GM12878 (cell line): ENCODE results near the gene BBX.

ENCODE experiments used
- ASH2L ChIP-seq: fragments of 300-600, 200-600 bp; sonication (generic); IDR thresholded peaks from 2 replicates; pipeline ENCODE4 v1.6.1; 2017; ENCODE audit warnings: low read depth, mild to moderate bottlenecking, borderline replicate concordance
- CBX5 ChIP-seq: sonication (generic); IDR thresholded peaks from 2 replicates; pipeline ENCODE4 v1.6.1; 2016; ENCODE audit warnings: low read depth, moderate library complexity, mild to moderate bottlenecking, inconsistent platforms
- EZH2 ChIP-seq: IDR thresholded peaks from 2 replicates; pipeline ENCODE4 v1.6.1; 2012; ENCODE audit warnings: low read depth, mild to moderate bottlenecking, control low read depth, inconsistent platforms, low read length, borderline replicate concordance; ENCODE audit not compliant: control insufficient read depth
- FOS ChIP-seq: IDR thresholded peaks from 3 replicates; pipeline ENCODE4 v1.6.1; 2011; ENCODE audit warnings: borderline replicate concordance; ENCODE audit not compliant: insufficient read length; ENCODE audit errors: extremely low read depth
- FOXK2 ChIP-seq: fragments of 450-650 bp; IDR thresholded peaks from 2 replicates; pipeline ENCODE4 v1.6.1; 2017; ENCODE audit warnings: mild to moderate bottlenecking, moderate library complexity
- FOXM1 ChIP-seq: IDR thresholded peaks from 2 replicates; pipeline ENCODE4 v1.6.1; 2012; ENCODE audit warnings: low read depth, mild to moderate bottlenecking, inconsistent platforms, low read length, moderate library complexity
- SRF ChIP-seq, 2 experiments: IDR thresholded peaks; 2 replicates each; pipeline ENCODE4 v1.6.1; 2011; ENCODE audit warnings: low read depth in 2 of 2, low read length in 2 of 2, mild to moderate bottlenecking in 1 of 2, moderate library complexity in 1 of 2
- SUZ12 ChIP-seq: fragments of 200-600 bp; sonication (generic); IDR thresholded peaks from one replicate; pipeline ENCODE4 v1.6.1; 2018; ENCODE audit warnings: antibody characterized with exemption, mild to moderate bottlenecking; ENCODE audit not compliant: unreplicated experiment
- TF ChIP-seq, protein P1 (sequence below), 3 experiments: IDR thresholded peaks in 2 of 3; conservative IDR thresholded peaks in 1 of 3; 2 replicates each; pipeline ENCODE4 v1.5.1; 2011; ENCODE audit warnings: low read depth in 3 of 3, low read length in 3 of 3, mild to moderate bottlenecking in 3 of 3, control low read depth in 2 of 3, moderate library complexity in 2 of 3, inconsistent platforms in 1 of 3, mixed read lengths in 1 of 3; ENCODE audit not compliant: control insufficient read depth in 2 of 3, insufficient read depth in 1 of 3; ENCODE audit errors: extremely low read depth in 1 of 3
- TF ChIP-seq, protein P2 (sequence below): IDR thresholded peaks from 2 replicates; pipeline ENCODE4 v1.6.1; 2011; ENCODE audit warnings: mild to moderate bottlenecking, low read depth, low read length, moderate library complexity; ENCODE audit not compliant: insufficient replicate concordance
- TF ChIP-seq, protein P3 (sequence below): fragments of 450-650 bp; IDR thresholded peaks from 2 replicates; pipeline ENCODE4 v1.6.1; 2018; ENCODE audit warnings: mild to moderate bottlenecking, low read depth, moderate library complexity; ENCODE audit not compliant: partially characterized antibody

DNA sequence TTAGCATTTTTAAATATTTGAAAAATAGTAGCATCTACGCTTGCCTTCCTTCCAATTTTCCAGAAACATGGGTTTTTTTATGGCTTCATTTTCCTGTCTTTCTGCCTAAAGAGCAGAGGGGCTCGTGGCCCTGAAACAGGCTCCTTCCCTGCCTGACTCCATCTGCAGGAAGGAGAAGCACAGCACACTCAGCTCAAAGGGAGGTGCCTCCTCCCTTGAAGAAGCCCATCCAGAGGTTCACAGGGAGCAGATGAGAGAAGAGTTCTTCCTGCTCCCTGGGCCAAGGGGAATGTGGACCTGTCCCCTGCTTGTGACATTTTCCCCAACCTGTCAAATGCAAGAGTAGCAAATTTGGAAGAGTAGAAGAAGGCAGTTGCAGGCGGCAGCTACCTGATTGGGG is 55.8 kb downstream of the BBX start:
- no peak for TF ChIP-seq FOS
- TF ChIP-seq SUZ12, result no peak
- TF ChIP-seq FOXM1, result no peak
- no peak for TF ChIP-seq FOXK2
- TF ChIP-seq ASH2L, result no peak
- TF ChIP-seq EZH2, result no peak
- TF ChIP-seq CBX5, result no peak
- no peak for TF ChIP-seq SRF (IDR thresholded peaks at IDR 0.05; ENCODE audit: low read depth in 2 of 2, low read length in 2 of 2)
- TF ChIP-seq, protein P1, sequence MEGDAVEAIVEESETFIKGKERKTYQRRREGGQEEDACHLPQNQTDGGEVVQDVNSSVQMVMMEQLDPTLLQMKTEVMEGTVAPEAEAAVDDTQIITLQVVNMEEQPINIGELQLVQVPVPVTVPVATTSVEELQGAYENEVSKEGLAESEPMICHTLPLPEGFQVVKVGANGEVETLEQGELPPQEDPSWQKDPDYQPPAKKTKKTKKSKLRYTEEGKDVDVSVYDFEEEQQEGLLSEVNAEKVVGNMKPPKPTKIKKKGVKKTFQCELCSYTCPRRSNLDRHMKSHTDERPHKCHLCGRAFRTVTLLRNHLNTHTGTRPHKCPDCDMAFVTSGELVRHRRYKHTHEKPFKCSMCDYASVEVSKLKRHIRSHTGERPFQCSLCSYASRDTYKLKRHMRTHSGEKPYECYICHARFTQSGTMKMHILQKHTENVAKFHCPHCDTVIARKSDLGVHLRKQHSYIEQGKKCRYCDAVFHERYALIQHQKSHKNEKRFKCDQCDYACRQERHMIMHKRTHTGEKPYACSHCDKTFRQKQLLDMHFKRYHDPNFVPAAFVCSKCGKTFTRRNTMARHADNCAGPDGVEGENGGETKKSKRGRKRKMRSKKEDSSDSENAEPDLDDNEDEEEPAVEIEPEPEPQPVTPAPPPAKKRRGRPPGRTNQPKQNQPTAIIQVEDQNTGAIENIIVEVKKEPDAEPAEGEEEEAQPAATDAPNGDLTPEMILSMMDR (IDR thresholded peaks at IDR 0.05 in 2 of 3, conservative IDR thresholded peaks at IDR 0.05 in 1 of 3; ENCODE audit: control insufficient read depth in 2 of 3, extremely low read depth in 1 of 3, insufficient read depth in 1 of 3, low read depth in 3 of 3, low read length in 3 of 3), result peak in 1 of 3 experiments; percentile 6; a peak in 1 of 6 replicates
- TF ChIP-seq, protein P2, sequence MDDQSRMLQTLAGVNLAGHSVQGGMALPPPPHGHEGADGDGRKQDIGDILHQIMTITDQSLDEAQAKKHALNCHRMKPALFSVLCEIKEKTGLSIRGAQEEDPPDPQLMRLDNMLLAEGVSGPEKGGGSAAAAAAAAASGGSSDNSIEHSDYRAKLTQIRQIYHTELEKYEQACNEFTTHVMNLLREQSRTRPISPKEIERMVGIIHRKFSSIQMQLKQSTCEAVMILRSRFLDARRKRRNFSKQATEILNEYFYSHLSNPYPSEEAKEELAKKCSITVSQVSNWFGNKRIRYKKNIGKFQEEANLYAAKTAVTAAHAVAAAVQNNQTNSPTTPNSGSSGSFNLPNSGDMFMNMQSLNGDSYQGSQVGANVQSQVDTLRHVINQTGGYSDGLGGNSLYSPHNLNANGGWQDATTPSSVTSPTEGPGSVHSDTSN, result no peak
- TF ChIP-seq, protein P3, sequence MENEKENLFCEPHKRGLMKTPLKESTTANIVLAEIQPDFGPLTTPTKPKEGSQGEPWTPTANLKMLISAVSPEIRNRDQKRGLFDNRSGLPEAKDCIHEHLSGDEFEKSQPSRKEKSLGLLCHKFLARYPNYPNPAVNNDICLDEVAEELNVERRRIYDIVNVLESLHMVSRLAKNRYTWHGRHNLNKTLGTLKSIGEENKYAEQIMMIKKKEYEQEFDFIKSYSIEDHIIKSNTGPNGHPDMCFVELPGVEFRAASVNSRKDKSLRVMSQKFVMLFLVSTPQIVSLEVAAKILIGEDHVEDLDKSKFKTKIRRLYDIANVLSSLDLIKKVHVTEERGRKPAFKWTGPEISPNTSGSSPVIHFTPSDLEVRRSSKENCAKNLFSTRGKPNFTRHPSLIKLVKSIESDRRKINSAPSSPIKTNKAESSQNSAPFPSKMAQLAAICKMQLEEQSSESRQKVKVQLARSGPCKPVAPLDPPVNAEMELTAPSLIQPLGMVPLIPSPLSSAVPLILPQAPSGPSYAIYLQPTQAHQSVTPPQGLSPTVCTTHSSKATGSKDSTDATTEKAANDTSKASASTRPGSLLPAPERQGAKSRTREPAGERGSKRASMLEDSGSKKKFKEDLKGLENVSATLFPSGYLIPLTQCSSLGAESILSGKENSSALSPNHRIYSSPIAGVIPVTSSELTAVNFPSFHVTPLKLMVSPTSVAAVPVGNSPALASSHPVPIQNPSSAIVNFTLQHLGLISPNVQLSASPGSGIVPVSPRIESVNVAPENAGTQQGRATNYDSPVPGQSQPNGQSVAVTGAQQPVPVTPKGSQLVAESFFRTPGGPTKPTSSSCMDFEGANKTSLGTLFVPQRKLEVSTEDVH, result no peak
